HepG2 (cell line): ENCODE measurements around the gene TRIM8. TPM values are rescaled to one million over a fixed set of nuclear protein-coding genes. Genes with fewer than 3 reads are reported as not detected.
A peak's percentile ranks its signal among the peaks of the same experiment; 100 is the strongest.

ENCODE experiments used
- ADNP ChIP-seq: sonication (generic); formaldehyde crosslinking; IDR thresholded peaks from 2 replicates; pipeline ENCODE4 v1.4.0; 2020; ENCODE audit warnings: missing genetic modification reagents
- FOSL2 ChIP-seq: sonication (generic); formaldehyde crosslinking; IDR thresholded peaks from 2 replicates; pipeline ENCODE4 v1.4.0; 2020; ENCODE audit warnings: missing genetic modification reagents
- GABPA ChIP-seq, 2 experiments: IDR thresholded peaks; 2 replicates each; pipeline ENCODE4 v1.6.1; 2011 to 2016; ENCODE audit warnings: low read depth in 2 of 2, low read length in 1 of 2, missing biosample characterization in 1 of 2, missing genetic modification characterization in 1 of 2
- GZF1 ChIP-seq: sonication (generic); formaldehyde crosslinking; IDR thresholded peaks from 2 replicates; pipeline ENCODE4 v1.5.1; 2020; ENCODE audit warnings: mild to moderate bottlenecking, missing genetic modification reagents
- HDAC2 ChIP-seq: sonication (generic); formaldehyde crosslinking; IDR thresholded peaks from 2 replicates; pipeline ENCODE4 v1.4.0; 2020; ENCODE audit warnings: missing genetic modification reagents
- HNF4G ChIP-seq, 2 experiments: sonication (generic) in 1 of 2; formaldehyde crosslinking in 1 of 2; IDR thresholded peaks; 2 replicates each; pipeline versions ENCODE4 v1.4.0 to v1.6.1; 2011 to 2020; ENCODE audit warnings: borderline replicate concordance in 2 of 2, low read depth in 2 of 2, mild to moderate bottlenecking in 2 of 2, low read length in 1 of 2, missing genetic modification reagents in 1 of 2, moderate library complexity in 1 of 2
- HNRNPL ChIP-seq: fragments of 200-400 bp; formaldehyde crosslinking; IDR thresholded peaks from 2 replicates; pipeline ENCODE4 v1.6.1; 2017; ENCODE audit warnings: mild to moderate bottlenecking, low read depth, low read length
- HOXA3 ChIP-seq: sonication (generic); formaldehyde crosslinking; IDR thresholded peaks from 2 replicates; pipeline ENCODE4 v1.5.0; 2020; ENCODE audit warnings: missing genetic modification reagents
- LCORL ChIP-seq, 2 experiments: fragments of 450-650 bp in 1 of 2; sonication (generic) in 1 of 2; formaldehyde crosslinking in 1 of 2; IDR thresholded peaks; 2 replicates each; pipeline versions ENCODE4 v1.5.0 to v1.6.1; 2017 to 2020; ENCODE audit warnings: antibody characterized with exemption in 1 of 2, missing genetic modification reagents in 1 of 2
- NCOR1 ChIP-seq: fragments of 200-600 bp; sonication (generic); IDR thresholded peaks from 2 replicates; pipeline ENCODE4 v1.7.0; 2017; ENCODE audit warnings: antibody characterized with exemption, low read length, borderline replicate concordance
- PHF20 ChIP-seq: sonication (generic); formaldehyde crosslinking; IDR thresholded peaks from 2 replicates; pipeline ENCODE4 v1.5.0; 2020; ENCODE audit warnings: mild to moderate bottlenecking, missing genetic modification reagents
- SALL1 ChIP-seq: sonication (generic); formaldehyde crosslinking; IDR thresholded peaks from 2 replicates; pipeline ENCODE4 v1.8.0; 2022; ENCODE audit warnings: mild to moderate bottlenecking, missing genetic modification reagents
- SOX5 ChIP-seq: IDR thresholded peaks from 2 replicates; pipeline ENCODE4 v1.6.1; 2016; ENCODE audit warnings: borderline replicate concordance
- TARDBP ChIP-seq: sonication (generic); formaldehyde crosslinking; IDR thresholded peaks from 2 replicates; pipeline ENCODE4 v1.8.0; 2022; ENCODE audit warnings: mild to moderate bottlenecking, missing genetic modification reagents
- TEAD2 ChIP-seq: sonication (generic); formaldehyde crosslinking; IDR thresholded peaks from 2 replicates; pipeline ENCODE4 v1.9.0; 2021; ENCODE audit warnings: missing genetic modification reagents
- XRCC5 ChIP-seq: fragments of 200-400 bp; formaldehyde crosslinking; optimal IDR thresholded peaks from 2 replicates; pipeline ENCODE3; 2017; ENCODE audit warnings: mild to moderate bottlenecking, low read length
- ZFX ChIP-seq: sonication (generic); formaldehyde crosslinking; IDR thresholded peaks from 2 replicates; pipeline ENCODE4 v1.4.0; 2020; ENCODE audit warnings: mild to moderate bottlenecking, low read depth, missing genetic modification reagents, moderate library complexity
- ZHX1 ChIP-seq: sonication (generic); formaldehyde crosslinking; IDR thresholded peaks from 2 replicates; pipeline ENCODE4 v1.8.1; 2022; ENCODE audit warnings: low read depth, mild to moderate bottlenecking, missing genetic modification reagents
- ZMYM3 ChIP-seq: sonication (generic); formaldehyde crosslinking; IDR thresholded peaks from 2 replicates; pipeline ENCODE4 v1.5.1; 2020; ENCODE audit warnings: mild to moderate bottlenecking, missing genetic modification reagents
- ZNF124 ChIP-seq: sonication (generic); formaldehyde crosslinking; IDR thresholded peaks from 2 replicates; pipeline ENCODE4 v1.4.0; 2020; ENCODE audit warnings: missing genetic modification reagents
- ZNF280B ChIP-seq: sonication (generic); formaldehyde crosslinking; IDR thresholded peaks from 2 replicates; pipeline ENCODE4 v1.5.0; 2020; ENCODE audit warnings: missing genetic modification reagents, mild to moderate bottlenecking, borderline replicate concordance
- ZNF292 ChIP-seq: sonication (generic); formaldehyde crosslinking; IDR thresholded peaks from 2 replicates; pipeline ENCODE4 v1.8.1; 2022; ENCODE audit warnings: mild to moderate bottlenecking, low read depth, missing genetic modification reagents, borderline replicate concordance
- ZNF337 ChIP-seq: sonication (generic); formaldehyde crosslinking; IDR thresholded peaks from 2 replicates; pipeline ENCODE4 v1.5.1; 2020; ENCODE audit warnings: missing genetic modification reagents, low read depth, mild to moderate bottlenecking, borderline replicate concordance
- ZNF652 ChIP-seq: IDR thresholded peaks from 2 replicates; pipeline ENCODE4 v1.6.1; 2016; ENCODE audit warnings: low read depth, borderline replicate concordance
- ZNF782 ChIP-seq: sonication (generic); formaldehyde crosslinking; IDR thresholded peaks from 2 replicates; pipeline ENCODE4 v1.4.0; 2020; ENCODE audit warnings: missing genetic modification reagents, mild to moderate bottlenecking, borderline replicate concordance
- ZNF788 ChIP-seq: sonication (generic); formaldehyde crosslinking; IDR thresholded peaks from 2 replicates; pipeline ENCODE4 v1.5.0; 2020; ENCODE audit warnings: mild to moderate bottlenecking, missing genetic modification reagents, borderline replicate concordance
- polyA plus RNA-seq, 8 experiments: library from polyadenylated mRNA; depleted of rRNA in 3 of 8; stranded (reverse) in 7 of 8; unstranded in 1 of 8; fragments of >200 nt; fragmentation: Illumina TruSeq in 4 of 8; extraction: Trizol in 4 of 8; gene quantifications; 2 replicates each; pipeline versions ENCODE4 v1.2.1 to v1.2.3, GENCODE V29; 2011 to 2016; ENCODE audit warnings: low read depth in 4 of 8, missing spikeins in 1 of 8, mixed read lengths in 1 of 8; ENCODE audit not compliant: insufficient read depth in 1 of 8
- total RNA-seq, 5 experiments: library from RNA; depleted of rRNA; stranded (reverse); fragments of >200 nt; fragmentation: Illumina TruSeq; extraction: Trizol; gene quantifications; 2 replicates each; pipeline ENCODE4 v1.2.3, GENCODE V29; 2016; ENCODE audit warnings: low read depth in 1 of 5

Gene TRIM8
- total and polyA plus RNA-seq, 2 of the 13 experiments (the other 11 are each of a cell fraction or from before 2014, with no cell fraction given), result 38.9 to 66.5 TPM

GRCh38 chr10:102665904-102666509 is 21.7 kb downstream of the TRIM8 start (continued):
- TF ChIP-seq HNRNPL, result 0 out of 2 replicates have a peak, but pooled peaks have one; percentile 69
- peak; percentile 49 for TF ChIP-seq HDAC2
- TF ChIP-seq SOX5, result 0 out of 2 replicates have a peak, but pooled peaks have one; percentile 39
- TF ChIP-seq ZNF652, result peak; percentile 96
- TF ChIP-seq GABPA (IDR thresholded peaks at IDR 0.05; ENCODE audit: low read depth, low read length), result no peak
- TF ChIP-seq GABPA (CRISPR knock-in tag; IDR thresholded peaks at IDR 0.05; ENCODE audit: low read depth), result no peak
- no peak for TF ChIP-seq LCORL (IDR thresholded peaks at IDR 0.05)
- TF ChIP-seq LCORL (CRISPR knock-in tag; IDR thresholded peaks at IDR 0.05), result peak; percentile 63
- no peak for TF ChIP-seq ZNF782
- TF ChIP-seq TARDBP (CRISPR knock-in tag), result peak; percentile 61; the same call in 1 of the 2 replicates
- peak; percentile 46; the same call in 1 of the 2 replicates for TF ChIP-seq SALL1
- TF ChIP-seq HNF4G (IDR thresholded peaks at IDR 0.05; ENCODE audit: borderline replicate concordance, low read depth, low read length), result peak; percentile 54
- TF ChIP-seq HNF4G (CRISPR knock-in tag; IDR thresholded peaks at IDR 0.05; ENCODE audit: borderline replicate concordance, low read depth), result no peak
- TF ChIP-seq ZNF292 (CRISPR knock-in tag), result peak; percentile 91; the same call in 1 of the 2 replicates
- 0 out of 2 replicates have a peak, but pooled peaks have one; percentile 51 for TF ChIP-seq ZNF124 (CRISPR knock-in tag)
- peak; percentile 51 for TF ChIP-seq XRCC5
- 0 out of 2 replicates have a peak, but pooled peaks have one; percentile 12 for TF ChIP-seq HOXA3 (CRISPR knock-in tag)
- peak; percentile 50; the same call in 1 of the 2 replicates for TF ChIP-seq NCOR1
- TF ChIP-seq ZHX1 (CRISPR knock-in tag), result peak; percentile 60; the same call in 1 of the 2 replicates
- peak; percentile 14; the same call in 1 of the 2 replicates for TF ChIP-seq ZNF788 (CRISPR knock-in tag)
- TF ChIP-seq ZNF337 (CRISPR knock-in tag), result 0 out of 2 replicates have a peak, but pooled peaks have one; percentile 37
- peak; percentile 28; the same call in 1 of the 2 replicates for TF ChIP-seq ZNF280B (CRISPR knock-in tag)
- peak; percentile 63; the same call in 1 of the 2 replicates for TF ChIP-seq ADNP
- TF ChIP-seq ZFX, result peak; percentile 67; the same call in 1 of the 2 replicates
- peak; percentile 68 for TF ChIP-seq FOSL2 (CRISPR knock-in tag)
- no peak for TF ChIP-seq PHF20
- peak; percentile 95 for TF ChIP-seq GZF1 (CRISPR knock-in tag)
- TF ChIP-seq ZMYM3 (CRISPR knock-in tag), result peak; percentile 92
- TF ChIP-seq TEAD2 (CRISPR knock-in tag), result no peak
